HepG2 (cell line): Measurements from ENCODE around the gene FAIM.

ENCODE experiments used
- JARID2 ChIP-seq: sonication (generic); formaldehyde crosslinking; IDR thresholded peaks from 2 replicates; pipeline ENCODE4 v1.8.1; 2023; ENCODE audit warnings: missing genetic modification reagents, inconsistent platforms; ENCODE audit not compliant: insufficient replicate concordance
- POLR2AphosphoS5 ChIP-seq: IDR thresholded peaks from 2 replicates; pipeline ENCODE4 v1.6.1; 2012; ENCODE audit warnings: low read depth, low read length
- SIX1 ChIP-seq: sonication (generic); formaldehyde crosslinking; IDR thresholded peaks from 2 replicates; pipeline ENCODE4 v1.4.0; 2020; ENCODE audit warnings: missing genetic modification reagents, borderline replicate concordance
- TF ChIP-seq, protein P1 (sequence below): sonication (generic); formaldehyde crosslinking; IDR thresholded peaks from 2 replicates; pipeline ENCODE4 v1.8.1; 2023; ENCODE audit warnings: mild to moderate bottlenecking, inconsistent platforms, moderate library complexity, missing genetic modification reagents, borderline replicate concordance
- TF ChIP-seq, protein P2 (sequence below), 2 experiments: sonication (generic) in 1 of 2; formaldehyde crosslinking in 1 of 2; IDR thresholded peaks; 2 replicates each; pipeline versions ENCODE4 v1.4.0 to v1.6.1; 2018 to 2020; ENCODE audit warnings: missing genetic modification reagents in 2 of 2, borderline replicate concordance in 1 of 2, low read depth in 1 of 2, mild to moderate bottlenecking in 1 of 2, missing biosample characterization in 1 of 2
- TF ChIP-seq, protein P3 (sequence below): IDR thresholded peaks from 2 replicates; pipeline ENCODE4 v1.6.1; 2016; ENCODE audit warnings: missing compliant biosample characterization, missing genetic modification reagents, borderline replicate concordance
- TF ChIP-seq, protein P4 (sequence below), 2 experiments: IDR thresholded peaks; 2 replicates each; pipeline ENCODE4 v1.6.1; 2011 to 2012; ENCODE audit warnings: low read length in 2 of 2, borderline replicate concordance in 1 of 2, low read depth in 1 of 2, mild to moderate bottlenecking in 1 of 2, moderate library complexity in 1 of 2
- TF ChIP-seq, protein P5 (sequence below): sonication (generic); formaldehyde crosslinking; IDR thresholded peaks from 2 replicates; pipeline ENCODE4 v1.8.0; 2022; ENCODE audit warnings: missing genetic modification reagents, mild to moderate bottlenecking, moderate library complexity, borderline replicate concordance
- TF ChIP-seq, protein P6 (sequence below): sonication (generic); formaldehyde crosslinking; IDR thresholded peaks from 2 replicates; pipeline ENCODE4 v1.5.0; 2020; ENCODE audit warnings: missing genetic modification reagents

DNA sequence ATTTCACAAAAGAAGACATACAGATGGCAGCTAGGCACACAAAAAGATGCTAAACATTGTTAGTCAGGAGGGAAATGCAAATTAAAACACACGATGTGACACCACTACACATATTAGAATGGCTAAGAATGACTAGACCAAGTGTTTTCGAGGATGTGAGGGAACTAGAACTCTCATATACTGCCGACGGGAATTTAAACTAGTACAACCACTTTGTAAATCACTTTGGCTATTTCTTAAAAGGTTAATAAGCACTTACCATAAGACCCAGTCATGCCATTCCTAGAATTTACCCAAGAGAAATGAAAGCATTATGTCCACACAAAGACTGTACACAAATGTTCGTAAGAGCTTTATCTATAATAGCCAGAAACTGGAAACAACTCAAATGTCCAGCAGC lies 20.1 kb upstream of the FAIM start:
- TF ChIP-seq, protein P1, sequence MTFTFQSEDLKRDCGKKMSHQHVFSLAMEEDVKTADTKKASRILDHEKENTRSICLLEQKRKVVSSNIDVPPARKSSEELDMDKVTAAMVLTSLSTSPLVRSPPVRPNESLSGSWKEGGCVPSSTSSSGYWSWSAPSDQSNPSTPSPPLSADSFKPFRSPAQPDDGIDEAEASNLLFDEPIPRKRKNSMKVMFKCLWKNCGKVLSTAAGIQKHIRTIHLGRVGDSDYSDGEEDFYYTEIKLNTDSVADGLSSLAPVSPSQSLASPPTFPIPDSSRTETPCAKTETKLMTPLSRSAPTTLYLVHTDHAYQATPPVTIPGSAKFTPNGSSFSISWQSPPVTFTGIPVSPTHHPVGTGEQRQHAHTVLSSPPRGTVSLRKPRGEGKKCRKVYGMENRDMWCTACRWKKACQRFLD (CRISPR knock-in tag), result no peak
- TF ChIP-seq, protein P2, sequence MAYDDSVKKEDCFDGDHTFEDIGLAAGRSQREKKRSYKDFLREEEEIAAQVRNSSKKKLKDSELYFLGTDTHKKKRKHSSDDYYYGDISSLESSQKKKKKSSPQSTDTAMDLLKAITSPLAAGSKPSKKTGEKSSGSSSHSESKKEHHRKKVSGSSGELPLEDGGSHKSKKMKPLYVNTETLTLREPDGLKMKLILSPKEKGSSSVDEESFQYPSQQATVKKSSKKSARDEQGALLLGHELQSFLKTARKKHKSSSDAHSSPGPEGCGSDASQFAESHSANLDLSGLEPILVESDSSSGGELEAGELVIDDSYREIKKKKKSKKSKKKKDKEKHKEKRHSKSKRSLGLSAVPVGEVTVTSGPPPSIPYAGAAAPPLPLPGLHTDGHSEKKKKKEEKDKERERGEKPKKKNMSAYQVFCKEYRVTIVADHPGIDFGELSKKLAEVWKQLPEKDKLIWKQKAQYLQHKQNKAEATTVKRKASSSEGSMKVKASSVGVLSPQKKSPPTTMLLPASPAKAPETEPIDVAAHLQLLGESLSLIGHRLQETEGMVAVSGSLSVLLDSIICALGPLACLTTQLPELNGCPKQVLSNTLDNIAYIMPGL (CRISPR knock-in tag; IDR thresholded peaks at IDR 0.05; ENCODE audit: borderline replicate concordance in 1 of 2, low read depth in 1 of 2), result no peak
- TF ChIP-seq POLR2AphosphoS5, result no peak
- TF ChIP-seq, protein P3, sequence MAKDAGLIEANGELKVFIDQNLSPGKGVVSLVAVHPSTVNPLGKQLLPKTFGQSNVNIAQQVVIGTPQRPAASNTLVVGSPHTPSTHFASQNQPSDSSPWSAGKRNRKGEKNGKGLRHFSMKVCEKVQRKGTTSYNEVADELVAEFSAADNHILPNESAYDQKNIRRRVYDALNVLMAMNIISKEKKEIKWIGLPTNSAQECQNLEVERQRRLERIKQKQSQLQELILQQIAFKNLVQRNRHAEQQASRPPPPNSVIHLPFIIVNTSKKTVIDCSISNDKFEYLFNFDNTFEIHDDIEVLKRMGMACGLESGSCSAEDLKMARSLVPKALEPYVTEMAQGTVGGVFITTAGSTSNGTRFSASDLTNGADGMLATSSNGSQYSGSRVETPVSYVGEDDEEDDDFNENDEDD (CRISPR knock-in tag), result no peak
- TF ChIP-seq, protein P4, sequence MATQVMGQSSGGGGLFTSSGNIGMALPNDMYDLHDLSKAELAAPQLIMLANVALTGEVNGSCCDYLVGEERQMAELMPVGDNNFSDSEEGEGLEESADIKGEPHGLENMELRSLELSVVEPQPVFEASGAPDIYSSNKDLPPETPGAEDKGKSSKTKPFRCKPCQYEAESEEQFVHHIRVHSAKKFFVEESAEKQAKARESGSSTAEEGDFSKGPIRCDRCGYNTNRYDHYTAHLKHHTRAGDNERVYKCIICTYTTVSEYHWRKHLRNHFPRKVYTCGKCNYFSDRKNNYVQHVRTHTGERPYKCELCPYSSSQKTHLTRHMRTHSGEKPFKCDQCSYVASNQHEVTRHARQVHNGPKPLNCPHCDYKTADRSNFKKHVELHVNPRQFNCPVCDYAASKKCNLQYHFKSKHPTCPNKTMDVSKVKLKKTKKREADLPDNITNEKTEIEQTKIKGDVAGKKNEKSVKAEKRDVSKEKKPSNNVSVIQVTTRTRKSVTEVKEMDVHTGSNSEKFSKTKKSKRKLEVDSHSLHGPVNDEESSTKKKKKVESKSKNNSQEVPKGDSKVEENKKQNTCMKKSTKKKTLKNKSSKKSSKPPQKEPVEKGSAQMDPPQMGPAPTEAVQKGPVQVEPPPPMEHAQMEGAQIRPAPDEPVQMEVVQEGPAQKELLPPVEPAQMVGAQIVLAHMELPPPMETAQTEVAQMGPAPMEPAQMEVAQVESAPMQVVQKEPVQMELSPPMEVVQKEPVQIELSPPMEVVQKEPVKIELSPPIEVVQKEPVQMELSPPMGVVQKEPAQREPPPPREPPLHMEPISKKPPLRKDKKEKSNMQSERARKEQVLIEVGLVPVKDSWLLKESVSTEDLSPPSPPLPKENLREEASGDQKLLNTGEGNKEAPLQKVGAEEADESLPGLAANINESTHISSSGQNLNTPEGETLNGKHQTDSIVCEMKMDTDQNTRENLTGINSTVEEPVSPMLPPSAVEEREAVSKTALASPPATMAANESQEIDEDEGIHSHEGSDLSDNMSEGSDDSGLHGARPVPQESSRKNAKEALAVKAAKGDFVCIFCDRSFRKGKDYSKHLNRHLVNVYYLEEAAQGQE (IDR thresholded peaks at IDR 0.05; ENCODE audit: borderline replicate concordance in 1 of 2, low read depth in 1 of 2, low read length in 2 of 2), result no peak
- TF ChIP-seq SIX1 (CRISPR knock-in tag), result no peak
- TF ChIP-seq, protein P5, sequence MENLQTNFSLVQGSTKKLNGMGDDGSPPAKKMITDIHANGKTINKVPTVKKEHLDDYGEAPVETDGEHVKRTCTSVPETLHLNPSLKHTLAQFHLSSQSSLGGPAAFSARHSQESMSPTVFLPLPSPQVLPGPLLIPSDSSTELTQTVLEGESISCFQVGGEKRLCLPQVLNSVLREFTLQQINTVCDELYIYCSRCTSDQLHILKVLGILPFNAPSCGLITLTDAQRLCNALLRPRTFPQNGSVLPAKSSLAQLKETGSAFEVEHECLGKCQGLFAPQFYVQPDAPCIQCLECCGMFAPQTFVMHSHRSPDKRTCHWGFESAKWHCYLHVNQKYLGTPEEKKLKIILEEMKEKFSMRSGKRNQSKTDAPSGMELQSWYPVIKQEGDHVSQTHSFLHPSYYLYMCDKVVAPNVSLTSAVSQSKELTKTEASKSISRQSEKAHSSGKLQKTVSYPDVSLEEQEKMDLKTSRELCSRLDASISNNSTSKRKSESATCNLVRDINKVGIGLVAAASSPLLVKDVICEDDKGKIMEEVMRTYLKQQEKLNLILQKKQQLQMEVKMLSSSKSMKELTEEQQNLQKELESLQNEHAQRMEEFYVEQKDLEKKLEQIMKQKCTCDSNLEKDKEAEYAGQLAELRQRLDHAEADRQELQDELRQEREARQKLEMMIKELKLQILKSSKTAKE, result no peak
- TF ChIP-seq, protein P6, sequence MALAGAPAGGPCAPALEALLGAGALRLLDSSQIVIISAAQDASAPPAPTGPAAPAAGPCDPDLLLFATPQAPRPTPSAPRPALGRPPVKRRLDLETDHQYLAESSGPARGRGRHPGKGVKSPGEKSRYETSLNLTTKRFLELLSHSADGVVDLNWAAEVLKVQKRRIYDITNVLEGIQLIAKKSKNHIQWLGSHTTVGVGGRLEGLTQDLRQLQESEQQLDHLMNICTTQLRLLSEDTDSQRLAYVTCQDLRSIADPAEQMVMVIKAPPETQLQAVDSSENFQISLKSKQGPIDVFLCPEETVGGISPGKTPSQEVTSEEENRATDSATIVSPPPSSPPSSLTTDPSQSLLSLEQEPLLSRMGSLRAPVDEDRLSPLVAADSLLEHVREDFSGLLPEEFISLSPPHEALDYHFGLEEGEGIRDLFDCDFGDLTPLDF, result no peak
- TF ChIP-seq JARID2 (CRISPR knock-in tag), result no peak
